HEK293 (cell line): ENCODE results near the gene BET1L.

ENCODE experiments used
- HOXC10 ChIP-seq: sonication (generic); formaldehyde crosslinking; IDR thresholded peaks from 2 replicates; pipeline ENCODE4 v1.8.1; 2023; ENCODE audit warnings: mild to moderate bottlenecking, missing genetic modification reagents
- REST ChIP-seq: fragments of 450-650 bp; formaldehyde crosslinking; IDR thresholded peaks from 2 replicates; pipeline ENCODE4 v1.5.1; 2016; ENCODE audit warnings: missing biosample characterization, missing genetic modification characterization
- ZBTB49 ChIP-seq: fragments of 450-650 bp; formaldehyde crosslinking; IDR thresholded peaks from 2 replicates; pipeline ENCODE4 v1.5.1; 2016; ENCODE audit warnings: missing biosample characterization, missing genetic modification characterization, low read depth
- ZFHX2 ChIP-seq: fragments of 450-650 bp; formaldehyde crosslinking; conservative IDR thresholded peaks from 2 replicates; pipeline ENCODE4 v1.5.1; 2016; ENCODE audit warnings: missing biosample characterization, missing genetic modification characterization
- ZNF132 ChIP-seq: fragments of 450-650 bp; formaldehyde crosslinking; IDR thresholded peaks from 2 replicates; pipeline ENCODE4 v1.5.1; 2017; ENCODE audit warnings: missing biosample characterization, missing genetic modification characterization, borderline replicate concordance
- ZNF23 ChIP-seq: fragments of 450-650 bp; formaldehyde crosslinking; IDR thresholded peaks from 2 replicates; pipeline ENCODE4 v1.5.1; 2016; ENCODE audit warnings: missing biosample characterization, missing genetic modification characterization, borderline replicate concordance
- ZNF274 ChIP-seq, 2 experiments: fragments of 200-500 bp in 1 of 2; fragments of 450-650 bp in 1 of 2; sonication (Bioruptor generic) in 1 of 2; formaldehyde crosslinking in 1 of 2; IDR thresholded peaks; 2 replicates each; pipeline versions ENCODE4 v1.5.1 to v1.6.1; 2014 to 2016; ENCODE audit warnings: borderline replicate concordance in 1 of 2, inconsistent platforms in 1 of 2, low read length in 1 of 2, missing biosample characterization in 1 of 2, missing genetic modification characterization in 1 of 2
- ZNF555 ChIP-seq: fragments of 450-650 bp; formaldehyde crosslinking; conservative IDR thresholded peaks from 2 replicates; pipeline ENCODE4 v1.5.1; 2017; ENCODE audit warnings: missing biosample characterization, mild to moderate bottlenecking, missing genetic modification characterization, inconsistent platforms
- ZNF561 ChIP-seq: fragments of 450-650 bp; IDR thresholded peaks from 2 replicates; pipeline ENCODE4 v1.5.1; 2018; ENCODE audit warnings: missing biosample characterization, missing genetic modification characterization, borderline replicate concordance
- ZNF701 ChIP-seq: fragments of 450-650 bp; formaldehyde crosslinking; IDR thresholded peaks from 2 replicates; pipeline ENCODE4 v1.5.1; 2016; ENCODE audit warnings: missing biosample characterization, missing genetic modification characterization
- ZSCAN23 ChIP-seq: fragments of 450-650 bp; formaldehyde crosslinking; IDR thresholded peaks from 2 replicates; pipeline ENCODE4 v1.5.1; 2016; ENCODE audit warnings: missing biosample characterization, missing genetic modification characterization
- ZSCAN30 ChIP-seq: fragments of 450-650 bp; IDR thresholded peaks from 2 replicates; pipeline ENCODE4 v1.5.1; 2018; ENCODE audit warnings: missing biosample characterization, mild to moderate bottlenecking, missing genetic modification characterization, moderate library complexity
- TF ChIP-seq, protein P1 (sequence below): fragments of 450-650 bp; formaldehyde crosslinking; IDR thresholded peaks from 2 replicates; pipeline ENCODE4 v1.5.1; 2016; ENCODE audit warnings: missing biosample characterization, missing genetic modification characterization, borderline replicate concordance
- TF ChIP-seq, protein P2 (sequence below): fragments of 450-650 bp; formaldehyde crosslinking; IDR thresholded peaks from 2 replicates; pipeline ENCODE4 v1.5.1; 2016; ENCODE audit warnings: missing biosample characterization, missing genetic modification characterization

The BET1L gene

DNA sequence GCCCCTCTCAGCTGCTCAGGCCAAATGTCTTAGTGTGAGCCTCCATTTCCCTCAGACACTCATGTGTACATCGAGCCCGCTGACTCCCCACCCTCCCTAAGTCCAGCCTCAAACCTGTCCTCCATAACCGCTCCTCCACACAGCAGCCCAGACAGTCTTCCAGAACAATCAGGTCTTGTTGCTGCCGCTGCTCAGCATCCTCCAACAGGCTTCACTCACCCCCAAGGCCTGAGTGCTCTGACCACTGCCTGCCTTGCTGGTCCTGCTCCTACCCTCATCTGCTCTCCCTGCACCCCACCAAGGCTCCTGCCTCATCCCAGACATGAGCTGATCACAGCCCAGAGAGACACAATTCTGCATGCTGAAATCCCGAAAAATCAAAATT is 46.7 kb upstream of the BET1L start (continued):
- TF ChIP-seq REST (tag by site-specific recombination) = no peak
- TF ChIP-seq ZNF274 (IDR thresholded peaks at IDR 0.05; ENCODE audit: low read length) = no peak
- TF ChIP-seq ZNF274 (tag by site-specific recombination; IDR thresholded peaks at IDR 0.05; ENCODE audit: borderline replicate concordance) = no peak
- no peak for TF ChIP-seq ZNF132 (tag by site-specific recombination)
- no peak for TF ChIP-seq ZSCAN23
- TF ChIP-seq ZNF701 (tag by site-specific recombination) = no peak
- TF ChIP-seq HOXC10 (CRISPR knock-in tag) = no peak
- no peak for TF ChIP-seq ZSCAN30 (tag by site-specific recombination)
- TF ChIP-seq, protein P1, sequence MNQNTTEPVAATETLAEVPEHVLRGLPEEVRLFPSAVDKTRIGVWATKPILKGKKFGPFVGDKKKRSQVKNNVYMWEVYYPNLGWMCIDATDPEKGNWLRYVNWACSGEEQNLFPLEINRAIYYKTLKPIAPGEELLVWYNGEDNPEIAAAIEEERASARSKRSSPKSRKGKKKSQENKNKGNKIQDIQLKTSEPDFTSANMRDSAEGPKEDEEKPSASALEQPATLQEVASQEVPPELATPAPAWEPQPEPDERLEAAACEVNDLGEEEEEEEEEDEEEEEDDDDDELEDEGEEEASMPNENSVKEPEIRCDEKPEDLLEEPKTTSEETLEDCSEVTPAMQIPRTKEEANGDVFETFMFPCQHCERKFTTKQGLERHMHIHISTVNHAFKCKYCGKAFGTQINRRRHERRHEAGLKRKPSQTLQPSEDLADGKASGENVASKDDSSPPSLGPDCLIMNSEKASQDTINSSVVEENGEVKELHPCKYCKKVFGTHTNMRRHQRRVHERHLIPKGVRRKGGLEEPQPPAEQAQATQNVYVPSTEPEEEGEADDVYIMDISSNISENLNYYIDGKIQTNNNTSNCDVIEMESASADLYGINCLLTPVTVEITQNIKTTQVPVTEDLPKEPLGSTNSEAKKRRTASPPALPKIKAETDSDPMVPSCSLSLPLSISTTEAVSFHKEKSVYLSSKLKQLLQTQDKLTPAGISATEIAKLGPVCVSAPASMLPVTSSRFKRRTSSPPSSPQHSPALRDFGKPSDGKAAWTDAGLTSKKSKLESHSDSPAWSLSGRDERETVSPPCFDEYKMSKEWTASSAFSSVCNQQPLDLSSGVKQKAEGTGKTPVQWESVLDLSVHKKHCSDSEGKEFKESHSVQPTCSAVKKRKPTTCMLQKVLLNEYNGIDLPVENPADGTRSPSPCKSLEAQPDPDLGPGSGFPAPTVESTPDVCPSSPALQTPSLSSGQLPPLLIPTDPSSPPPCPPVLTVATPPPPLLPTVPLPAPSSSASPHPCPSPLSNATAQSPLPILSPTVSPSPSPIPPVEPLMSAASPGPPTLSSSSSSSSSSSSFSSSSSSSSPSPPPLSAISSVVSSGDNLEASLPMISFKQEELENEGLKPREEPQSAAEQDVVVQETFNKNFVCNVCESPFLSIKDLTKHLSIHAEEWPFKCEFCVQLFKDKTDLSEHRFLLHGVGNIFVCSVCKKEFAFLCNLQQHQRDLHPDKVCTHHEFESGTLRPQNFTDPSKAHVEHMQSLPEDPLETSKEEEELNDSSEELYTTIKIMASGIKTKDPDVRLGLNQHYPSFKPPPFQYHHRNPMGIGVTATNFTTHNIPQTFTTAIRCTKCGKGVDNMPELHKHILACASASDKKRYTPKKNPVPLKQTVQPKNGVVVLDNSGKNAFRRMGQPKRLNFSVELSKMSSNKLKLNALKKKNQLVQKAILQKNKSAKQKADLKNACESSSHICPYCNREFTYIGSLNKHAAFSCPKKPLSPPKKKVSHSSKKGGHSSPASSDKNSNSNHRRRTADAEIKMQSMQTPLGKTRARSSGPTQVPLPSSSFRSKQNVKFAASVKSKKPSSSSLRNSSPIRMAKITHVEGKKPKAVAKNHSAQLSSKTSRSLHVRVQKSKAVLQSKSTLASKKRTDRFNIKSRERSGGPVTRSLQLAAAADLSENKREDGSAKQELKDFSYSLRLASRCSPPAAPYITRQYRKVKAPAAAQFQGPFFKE (tag by site-specific recombination) = no peak
- no peak for TF ChIP-seq ZNF561 (tag by site-specific recombination)
- no peak for TF ChIP-seq ZFHX2 (tag by site-specific recombination)
- no peak for TF ChIP-seq ZBTB49
- TF ChIP-seq, protein P2, sequence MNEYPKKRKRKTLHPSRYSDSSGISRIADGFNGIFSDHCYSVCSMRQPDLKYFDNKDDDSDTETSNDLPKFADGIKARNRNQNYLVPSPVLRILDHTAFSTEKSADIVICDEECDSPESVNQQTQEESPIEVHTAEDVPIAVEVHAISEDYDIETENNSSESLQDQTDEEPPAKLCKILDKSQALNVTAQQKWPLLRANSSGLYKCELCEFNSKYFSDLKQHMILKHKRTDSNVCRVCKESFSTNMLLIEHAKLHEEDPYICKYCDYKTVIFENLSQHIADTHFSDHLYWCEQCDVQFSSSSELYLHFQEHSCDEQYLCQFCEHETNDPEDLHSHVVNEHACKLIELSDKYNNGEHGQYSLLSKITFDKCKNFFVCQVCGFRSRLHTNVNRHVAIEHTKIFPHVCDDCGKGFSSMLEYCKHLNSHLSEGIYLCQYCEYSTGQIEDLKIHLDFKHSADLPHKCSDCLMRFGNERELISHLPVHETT (tag by site-specific recombination) = no peak
- no peak for TF ChIP-seq ZNF555 (tag by site-specific recombination)
- no peak for TF ChIP-seq ZNF23 (tag by site-specific recombination)
